Stimulated activated CD8-positive, alpha-beta memory T cell treated with anti-CD3 and anti-CD28 coated beads, Interleukin-2, amount 100 ng/mL, for 48 hours (primary cell): Measurements from ENCODE around the gene RPS6KA5.
"Not testable (repeated sequence)": the region's sequence is repeated elsewhere in the genome, so short reads cannot be mapped to it uniquely, and the experiment has no call there.

Experiments
- DNase-seq, 2 donors: peaks; one replicate each; pipeline ENCODE4 v3.0.0-alpha.2; 2020; ENCODE audit warnings: low read depth in 2 of 2

The RPS6KA5 gene

GRCh38 chr14:90987140-90987539 lies 73.3 kb downstream of the RPS6KA5 start:
- DNase-seq = no peak

GRCh38 chr14:90986510-90986909 lies 73.9 kb downstream of the RPS6KA5 start:
- no peak for DNase-seq

GRCh38 chr14:90985601-90986242 lies 74.7 kb downstream of the RPS6KA5 start:
- no peak for DNase-seq

DNA sequence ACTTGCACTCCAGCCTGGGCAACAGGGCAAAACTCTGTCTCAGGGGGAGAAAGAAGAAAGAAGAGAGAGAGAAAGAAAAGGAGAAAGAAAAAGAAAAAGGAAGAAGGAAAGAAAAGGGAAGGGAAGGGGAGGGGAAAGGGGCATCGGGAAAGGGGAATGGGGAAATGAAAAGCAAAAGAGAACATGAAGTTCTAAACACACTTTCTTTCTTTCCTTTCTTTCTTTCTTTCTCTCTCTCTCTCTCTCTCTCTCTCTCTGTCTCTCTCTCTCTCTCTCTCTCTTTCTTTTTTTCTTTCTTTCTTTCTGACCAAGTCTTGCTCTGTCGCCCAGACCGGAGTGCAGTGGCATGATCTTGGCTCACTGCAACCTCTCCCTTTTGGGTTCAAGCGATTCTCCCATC lies 76.9 kb downstream of the RPS6KA5 start:
- DNase-seq = no peak

DNA sequence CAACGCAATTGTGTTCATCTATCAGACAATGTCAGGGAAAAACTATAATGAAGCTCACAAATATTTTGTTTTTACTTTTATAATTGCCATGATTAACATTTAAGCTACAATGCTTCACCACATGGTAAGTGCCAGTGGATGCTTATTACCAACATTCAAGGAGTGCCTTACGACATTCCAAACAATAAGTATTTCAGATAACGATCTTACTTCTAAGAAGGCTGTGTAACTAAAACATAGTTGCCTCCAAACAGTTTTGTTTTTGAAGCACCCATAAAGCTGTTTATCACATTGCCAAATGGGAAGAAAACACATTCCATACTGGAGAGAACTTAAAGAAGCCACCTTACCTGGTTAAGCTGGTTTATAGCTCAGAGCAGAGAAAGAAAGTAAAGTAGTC lies 78.8 kb downstream of the RPS6KA5 start:
- no peak for DNase-seq

GRCh38 chr14:90980636-90981035 lies 79.8 kb downstream of the RPS6KA5 start:
- not testable (repeated sequence) for DNase-seq

- no peak for DNase-seq
Measured at GRCh38 chr14:90979515-90979914, 80.9 kb downstream of the RPS6KA5 start.

DNA sequence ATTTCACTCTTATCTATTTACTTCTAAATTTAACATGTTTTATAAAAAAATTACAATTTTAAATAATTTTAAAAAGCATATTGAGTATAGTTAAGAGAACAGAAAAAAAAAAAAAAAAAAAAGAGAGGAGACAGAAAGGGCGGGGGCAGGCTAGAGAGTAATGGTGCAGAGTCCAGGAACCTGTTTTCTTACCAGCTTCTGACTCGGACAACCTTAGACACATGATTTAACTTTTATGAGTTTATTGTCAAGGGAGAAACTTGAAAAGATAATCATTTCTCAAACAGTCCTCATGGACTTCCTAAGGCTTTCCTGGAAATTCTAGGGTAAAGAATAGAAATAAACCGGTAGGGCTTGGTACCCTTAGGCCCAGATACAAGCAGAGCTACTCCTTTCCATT lies 84.3 kb downstream of the RPS6KA5 start:
- DNase-seq = no peak

DNA sequence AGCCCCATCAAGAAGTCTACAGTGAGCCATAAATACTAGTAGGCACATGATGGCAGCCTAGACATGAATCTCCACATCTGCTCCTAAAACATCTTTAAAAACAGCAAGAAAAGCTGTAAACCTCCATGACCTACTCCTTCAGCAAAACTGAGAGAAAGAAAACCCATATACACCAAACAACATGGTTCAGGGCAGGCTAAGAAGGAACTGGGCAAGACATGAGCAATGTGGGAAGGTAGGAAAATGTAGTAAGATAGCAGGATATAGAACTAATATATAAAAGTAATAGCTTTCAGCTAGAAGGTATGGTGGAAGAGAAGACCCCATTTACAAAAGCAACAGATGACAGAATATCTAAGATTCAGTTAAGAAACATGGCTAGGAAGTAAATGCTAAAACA lies 88.8 kb downstream of the RPS6KA5 start:
- DNase-seq = no peak

DNA sequence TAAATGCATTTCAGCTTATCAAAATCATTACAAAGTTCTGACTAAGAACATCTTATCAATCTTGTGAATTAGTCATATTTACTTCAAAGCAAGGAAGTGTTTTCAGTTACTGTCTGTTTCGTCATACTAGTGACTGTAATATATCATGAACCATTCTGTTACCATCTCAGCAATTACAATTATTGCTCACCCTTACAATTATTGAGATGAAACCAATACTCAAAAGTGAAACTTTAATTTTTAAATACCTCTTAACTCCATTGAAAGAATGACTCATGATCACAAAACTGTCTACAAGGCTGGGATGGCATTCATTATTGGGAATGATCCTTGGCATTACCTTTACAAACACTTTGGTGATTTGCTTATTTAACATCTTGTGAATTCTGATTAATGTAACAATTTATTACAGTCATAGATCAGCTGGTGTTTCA lies 90.3 kb downstream of the RPS6KA5 start:
- DNase-seq = no peak

GRCh38 chr14:90969531-90970166 lies 90.8 kb downstream of the RPS6KA5 start:
- DNase-seq = no peak

- DNase-seq = no peak
Measured at GRCh38 chr14:90968025-90968424, 92.4 kb downstream of the RPS6KA5 start.

DNA sequence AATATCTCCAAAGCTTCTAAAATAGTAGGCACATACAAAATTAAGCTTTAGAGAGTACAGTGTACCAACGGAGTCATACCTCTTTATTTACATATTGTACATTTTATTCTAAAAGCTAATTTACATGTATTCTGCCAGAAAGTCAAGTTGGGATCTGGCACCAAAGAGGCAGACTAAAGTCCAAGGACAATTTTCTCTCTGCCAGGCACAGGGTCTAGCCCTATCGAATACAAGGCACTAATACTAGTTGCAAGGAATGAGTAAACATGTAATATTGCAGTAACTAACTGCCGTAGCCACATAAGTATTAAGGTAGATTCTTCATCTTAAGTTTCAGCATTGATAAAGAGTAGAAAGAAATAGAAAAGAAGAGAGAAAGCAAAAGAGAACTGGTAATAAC lies 93.9 kb downstream of the RPS6KA5 start:
- no peak for DNase-seq

DNA sequence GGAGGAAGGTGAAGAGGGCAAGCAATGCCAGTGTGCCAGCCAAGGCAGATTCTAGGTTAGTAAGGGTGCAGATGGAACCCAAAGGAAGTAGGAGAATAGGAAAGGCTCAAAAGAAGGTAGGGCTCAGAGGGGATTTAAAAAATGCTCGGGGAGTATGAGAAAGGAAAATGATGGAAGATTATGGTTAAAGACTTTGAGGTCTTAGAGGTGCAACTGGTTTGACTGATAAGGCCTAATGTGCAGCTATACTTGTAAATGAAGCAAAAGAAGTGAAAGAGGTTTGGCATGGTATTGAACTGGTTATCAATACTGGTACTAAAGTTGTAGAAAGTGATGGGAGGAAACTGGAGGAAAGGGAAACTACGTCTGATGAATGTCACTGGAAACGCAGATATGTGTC lies 94.7 kb downstream of the RPS6KA5 start:
- DNase-seq = no peak

GRCh38 chr14:90963343-90963742 lies 97.1 kb downstream of the RPS6KA5 start:
- DNase-seq = no peak

GRCh38 chr14:90962505-90963109 lies 97.8 kb downstream of the RPS6KA5 start:
- no peak for DNase-seq

- DNase-seq = no peak
Measured at GRCh38 chr14:90960818-90961217, 99.6 kb downstream of the RPS6KA5 start.

DNA sequence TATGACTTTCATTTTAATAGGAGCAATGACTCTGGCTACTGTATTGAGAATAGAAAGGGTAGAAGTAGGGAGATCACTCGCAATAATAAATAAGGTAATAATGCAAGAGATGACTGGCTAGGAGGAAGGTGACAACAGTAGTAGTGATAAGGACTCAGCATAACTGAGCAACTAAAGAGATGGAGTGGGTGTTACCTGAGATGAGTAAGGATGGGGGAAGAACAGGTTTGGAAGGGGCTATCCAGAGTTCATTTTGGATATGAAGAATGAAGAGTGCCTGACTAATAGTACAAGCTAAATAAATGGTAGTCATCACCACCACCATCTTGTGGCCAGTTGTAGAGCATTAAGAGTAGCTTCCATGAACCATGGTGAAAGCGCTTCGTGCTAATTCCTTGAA lies 101.1 kb downstream of the RPS6KA5 start:
- DNase-seq = no peak

DNA sequence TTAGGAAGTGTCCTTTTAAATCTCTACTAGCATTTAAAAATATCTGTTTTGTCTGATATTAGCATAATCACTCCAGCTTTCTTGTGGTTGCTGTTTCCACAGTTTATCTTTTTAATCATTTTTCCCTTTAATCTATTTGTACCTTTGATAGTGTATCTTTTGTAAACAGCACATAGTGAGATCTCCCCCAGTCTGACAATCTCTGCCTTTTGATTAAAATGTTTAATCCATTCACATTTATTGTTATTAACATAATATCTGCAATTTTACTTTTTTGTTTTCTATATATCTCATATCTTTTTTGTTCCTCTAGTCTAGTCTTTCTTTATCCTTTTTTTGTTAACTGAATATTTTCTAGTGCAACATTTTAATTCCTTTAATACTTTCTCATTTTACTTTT lies 104.2 kb downstream of the RPS6KA5 start:
- no peak for DNase-seq

- not testable (repeated sequence) for DNase-seq
Measured at GRCh38 chr14:90953643-90954042, 106.8 kb downstream of the RPS6KA5 start.

GRCh38 chr14:90943367-90943766 lies 117.1 kb downstream of the RPS6KA5 start:
- no peak for DNase-seq

GRCh38 chr14:90942511-90942910 lies 117.9 kb downstream of the RPS6KA5 start:
- no peak for DNase-seq

GRCh38 chr14:90941706-90942105 lies 118.7 kb downstream of the RPS6KA5 start:
- DNase-seq = no peak
